NCI-H2196 (cell line): ENCODE measurements around the gene SV2A.
A peak's percentile ranks its signal among the peaks of the same experiment; 100 is the strongest.
"Not testable (repeated sequence)": the region's sequence is repeated elsewhere in the genome, so short reads cannot be mapped to it uniquely, and the experiment has no call there.

Experiments
- DNase-seq: peaks from one replicate; lab custom pipeline; 2025; ENCODE audit not compliant: unreplicated experiment; lab: John Stamatoyannopoulos, UW

SV2A gene, protein sequence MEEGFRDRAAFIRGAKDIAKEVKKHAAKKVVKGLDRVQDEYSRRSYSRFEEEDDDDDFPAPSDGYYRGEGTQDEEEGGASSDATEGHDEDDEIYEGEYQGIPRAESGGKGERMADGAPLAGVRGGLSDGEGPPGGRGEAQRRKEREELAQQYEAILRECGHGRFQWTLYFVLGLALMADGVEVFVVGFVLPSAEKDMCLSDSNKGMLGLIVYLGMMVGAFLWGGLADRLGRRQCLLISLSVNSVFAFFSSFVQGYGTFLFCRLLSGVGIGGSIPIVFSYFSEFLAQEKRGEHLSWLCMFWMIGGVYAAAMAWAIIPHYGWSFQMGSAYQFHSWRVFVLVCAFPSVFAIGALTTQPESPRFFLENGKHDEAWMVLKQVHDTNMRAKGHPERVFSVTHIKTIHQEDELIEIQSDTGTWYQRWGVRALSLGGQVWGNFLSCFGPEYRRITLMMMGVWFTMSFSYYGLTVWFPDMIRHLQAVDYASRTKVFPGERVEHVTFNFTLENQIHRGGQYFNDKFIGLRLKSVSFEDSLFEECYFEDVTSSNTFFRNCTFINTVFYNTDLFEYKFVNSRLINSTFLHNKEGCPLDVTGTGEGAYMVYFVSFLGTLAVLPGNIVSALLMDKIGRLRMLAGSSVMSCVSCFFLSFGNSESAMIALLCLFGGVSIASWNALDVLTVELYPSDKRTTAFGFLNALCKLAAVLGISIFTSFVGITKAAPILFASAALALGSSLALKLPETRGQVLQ

DNA sequence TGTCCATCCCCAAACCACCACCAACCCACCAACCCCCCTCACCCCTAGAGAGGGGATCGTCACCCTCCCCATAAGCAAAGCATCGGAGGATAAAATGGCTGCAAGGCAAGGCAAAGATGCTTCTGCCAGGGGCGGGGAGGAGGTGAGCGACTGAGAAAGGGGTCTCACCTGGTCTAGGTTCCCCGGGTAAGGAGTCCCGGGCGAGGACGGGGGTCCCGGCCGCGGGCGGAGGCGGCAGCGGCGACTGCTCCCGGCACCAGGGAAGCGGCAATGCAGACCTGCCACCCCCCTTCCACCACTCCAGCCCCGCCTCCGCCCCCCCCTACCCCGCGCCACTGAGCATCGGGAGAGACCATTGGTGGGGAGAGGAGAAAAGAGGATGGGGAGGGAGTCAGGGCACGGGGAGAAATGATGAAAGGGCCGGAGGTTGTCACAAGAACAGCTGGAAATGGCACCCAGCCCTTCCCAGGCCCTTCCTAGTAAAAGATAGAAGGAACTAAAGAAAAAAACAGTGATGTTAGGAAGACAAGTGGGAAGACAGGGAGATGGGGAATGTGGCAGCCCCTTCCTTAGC lies at the start of gene SV2A:
SV2A (minus strand) TSS at position 274 of the 574 bp plus-strand sequence. CDS start 4,004 bp downstream, outside the sequence.
- peak; percentile 73 for DNase-seq

DNA sequence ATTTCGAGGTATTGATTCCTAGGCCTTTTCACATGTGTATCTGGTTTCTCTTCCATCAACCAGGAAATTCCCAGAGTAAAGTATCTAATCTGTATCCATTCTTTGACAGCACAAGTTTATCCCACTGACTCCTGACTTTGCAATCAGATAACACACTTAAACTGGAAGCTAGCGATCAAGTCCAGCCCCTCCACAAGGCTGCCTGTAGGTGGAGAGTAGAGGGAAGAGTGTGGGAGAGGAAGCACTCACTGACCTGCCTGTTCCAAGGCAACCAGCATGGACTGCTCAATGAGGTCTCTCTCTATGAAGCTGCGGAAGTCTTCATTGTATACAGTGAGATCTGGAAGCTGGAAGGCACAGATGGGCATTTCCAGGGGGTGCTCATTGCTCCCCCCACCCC lies 49.4 kb upstream of the SV2A start:
- no peak for DNase-seq

DNA sequence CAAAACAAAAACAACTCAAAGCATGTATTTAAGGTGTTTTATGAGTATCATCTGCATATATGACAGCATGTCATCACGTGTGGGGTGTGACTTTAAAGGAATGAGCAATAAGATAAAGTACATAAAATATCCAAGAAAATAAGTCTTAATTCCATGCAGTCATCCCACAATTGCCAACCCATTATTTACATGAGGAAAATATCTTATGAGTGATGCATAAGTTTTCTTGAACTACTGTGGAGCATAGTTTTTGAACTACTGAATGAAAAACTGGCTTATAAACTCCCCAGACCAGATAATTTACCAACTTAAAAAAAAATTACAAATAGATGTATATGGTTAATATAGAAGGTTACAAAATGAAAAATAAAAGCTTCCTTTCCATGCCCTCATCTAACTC lies 48.8 kb upstream of the SV2A start:
- no peak for DNase-seq

DNA sequence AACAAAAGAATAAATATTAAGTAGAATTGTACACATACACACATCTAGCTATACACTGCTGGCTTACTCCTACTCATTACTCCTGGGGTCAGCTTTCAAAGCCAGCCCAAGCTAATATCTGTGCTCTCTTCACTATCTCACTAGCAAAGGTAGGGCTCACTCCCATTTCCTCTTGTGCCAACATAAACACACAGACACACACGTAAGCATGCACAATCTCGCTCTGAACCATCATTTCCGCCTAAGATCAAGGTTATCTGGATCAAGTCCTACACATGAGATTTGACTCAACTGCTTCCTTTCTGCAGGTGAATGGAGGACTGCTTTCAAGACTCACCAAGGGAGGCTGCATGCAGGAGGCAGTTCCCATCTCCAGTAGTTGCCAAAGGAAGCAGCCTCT lies 47.8 kb upstream of the SV2A start:
- no peak for DNase-seq

DNA sequence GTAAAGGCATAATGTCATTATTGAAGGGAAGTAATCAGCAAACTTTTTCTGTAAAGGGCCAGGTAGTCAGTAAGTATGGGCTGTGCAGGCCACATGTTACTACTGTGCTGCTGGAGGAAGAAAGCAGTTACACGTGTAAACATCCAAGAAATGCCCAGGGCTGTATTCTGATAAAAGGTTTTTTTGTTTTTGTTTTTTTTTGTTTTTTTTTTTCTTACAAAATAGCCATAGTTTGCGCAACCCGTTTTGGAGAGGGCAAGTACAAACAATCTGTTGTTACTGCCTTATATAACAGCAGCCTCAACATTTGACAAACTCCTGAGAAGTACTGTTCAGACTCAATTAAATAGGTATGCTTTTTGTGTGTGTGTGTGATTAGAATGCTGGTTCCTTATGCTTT lies 45.7 kb upstream of the SV2A start:
- DNase-seq = no peak

DNA sequence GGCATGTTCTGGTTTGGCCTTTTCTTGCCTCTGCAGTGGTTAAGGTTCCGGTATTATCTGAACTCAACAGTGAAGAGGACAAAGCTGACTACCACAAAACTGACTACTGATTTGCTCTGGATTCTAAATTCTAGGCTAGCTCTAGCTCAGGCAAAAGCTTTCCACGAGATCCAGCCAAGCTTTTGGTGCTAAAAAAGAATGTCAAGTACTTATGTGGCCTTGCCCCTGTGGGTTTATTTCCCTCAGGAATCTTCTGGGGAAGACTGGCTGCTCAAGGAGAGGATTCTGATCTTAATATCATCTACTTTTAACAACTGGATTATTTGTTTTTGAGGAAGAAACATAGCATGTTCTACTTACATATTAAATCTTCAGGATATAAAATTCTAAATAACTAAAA lies 45.1 kb upstream of the SV2A start:
- no peak for DNase-seq

DNA sequence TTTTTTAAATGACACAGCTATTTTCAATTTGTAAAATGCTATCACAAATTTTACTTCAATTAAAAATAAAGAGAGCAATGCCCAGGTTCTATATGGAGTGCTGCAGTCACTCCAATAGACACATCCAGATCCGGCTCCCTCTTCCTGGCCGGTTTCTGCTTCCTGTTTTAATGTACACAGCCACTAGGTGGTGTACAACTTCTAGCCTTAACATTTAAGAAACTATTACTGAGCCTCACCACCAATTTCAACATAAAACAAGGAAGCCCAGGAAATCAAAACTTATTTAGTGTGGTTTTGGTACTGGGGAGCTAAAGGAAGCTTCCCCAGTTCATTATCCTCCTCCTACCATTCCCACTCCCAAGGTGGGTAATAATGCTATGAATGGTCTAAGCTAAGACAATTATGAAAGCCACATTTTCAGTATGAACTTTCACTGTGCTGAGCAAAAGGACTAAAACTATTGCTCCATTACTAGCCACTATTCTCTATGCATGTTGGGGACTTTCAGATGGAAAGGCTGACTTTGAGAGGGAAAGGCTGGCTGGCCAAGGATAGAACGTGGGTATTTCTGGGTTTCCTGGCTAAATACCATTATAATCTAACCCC lies 44.5 kb upstream of the SV2A start:
- peak; percentile 74 for DNase-seq

DNA sequence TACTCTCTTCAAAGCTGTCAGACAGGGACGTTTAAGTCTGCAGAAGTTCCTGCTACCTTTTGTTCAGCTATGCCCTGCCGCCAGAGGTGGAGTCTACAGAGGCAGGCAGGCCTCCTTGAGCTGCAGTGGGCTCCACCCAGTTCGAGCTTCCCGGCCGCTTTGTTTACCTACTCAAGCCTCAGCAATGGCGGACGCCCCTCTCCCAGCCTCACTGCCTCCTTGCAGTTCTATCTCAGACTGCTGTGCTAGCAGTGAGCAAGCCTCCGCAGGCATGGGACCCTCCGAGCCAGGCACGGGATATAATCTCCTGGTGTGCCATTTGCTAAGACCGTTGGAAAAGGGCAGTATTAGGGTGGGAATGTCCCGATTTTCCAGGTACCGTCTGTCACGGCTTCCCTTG lies 39.9 kb upstream of the SV2A start:
- DNase-seq = not testable (repeated sequence)

DNA sequence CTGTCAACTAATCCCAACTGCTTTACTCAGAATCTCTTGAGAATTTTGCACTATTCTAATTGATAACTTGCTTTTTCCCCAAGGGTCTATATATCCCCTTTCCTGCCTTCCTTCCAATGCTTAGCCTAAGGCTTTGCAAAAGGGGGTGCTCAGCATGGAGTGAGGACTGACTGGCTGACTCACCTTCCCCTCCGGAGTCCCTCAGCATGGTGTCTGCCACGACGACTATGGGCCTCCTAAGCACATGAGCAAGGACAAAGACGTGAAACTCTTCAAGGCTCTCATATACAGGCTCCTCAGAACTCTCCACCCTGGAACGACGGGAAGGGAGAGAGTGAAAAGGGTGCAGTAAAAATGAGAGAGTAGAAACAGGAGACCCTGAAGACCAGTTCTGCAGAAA lies 32.3 kb upstream of the SV2A start:
- DNase-seq = no peak

DNA sequence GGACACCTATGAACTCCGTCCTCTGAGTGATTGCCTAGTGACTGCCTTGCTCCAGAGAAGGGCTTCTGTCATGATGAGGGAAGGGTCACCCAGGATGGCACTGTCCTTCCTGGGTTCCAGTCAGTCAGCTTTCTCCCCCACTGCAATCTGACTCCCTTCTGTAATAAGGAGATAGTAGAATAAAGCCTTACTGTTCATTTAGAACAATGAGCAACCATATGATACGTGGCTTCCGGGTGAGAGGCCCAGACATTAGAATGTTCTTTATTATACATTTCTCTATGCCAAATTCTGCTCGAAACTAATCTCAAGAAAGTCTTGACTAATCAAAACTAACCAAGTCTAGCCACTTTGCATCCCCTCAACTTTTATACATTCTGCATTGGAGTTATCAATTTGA lies 27.6 kb upstream of the SV2A start:
- DNase-seq = no peak

DNA sequence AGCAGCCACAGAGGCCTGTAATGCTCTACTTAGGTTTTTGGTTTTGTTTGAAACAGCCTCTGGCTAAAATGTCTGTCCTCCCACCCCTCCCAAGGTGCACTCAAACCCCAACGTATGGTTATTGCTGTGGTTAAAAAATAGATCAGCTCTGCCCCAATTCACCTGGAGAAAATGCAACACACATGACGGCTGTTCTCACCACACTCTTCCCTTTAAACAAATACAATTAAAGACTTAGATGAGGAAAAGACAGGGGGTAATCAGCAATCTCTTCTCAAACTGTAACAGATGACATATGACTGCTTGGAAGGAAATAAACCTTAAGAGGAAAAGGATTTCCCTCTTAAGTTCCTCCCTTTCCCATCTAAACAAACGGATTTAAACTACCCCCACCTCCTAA lies 25.2 kb upstream of the SV2A start:
- DNase-seq = no peak

DNA sequence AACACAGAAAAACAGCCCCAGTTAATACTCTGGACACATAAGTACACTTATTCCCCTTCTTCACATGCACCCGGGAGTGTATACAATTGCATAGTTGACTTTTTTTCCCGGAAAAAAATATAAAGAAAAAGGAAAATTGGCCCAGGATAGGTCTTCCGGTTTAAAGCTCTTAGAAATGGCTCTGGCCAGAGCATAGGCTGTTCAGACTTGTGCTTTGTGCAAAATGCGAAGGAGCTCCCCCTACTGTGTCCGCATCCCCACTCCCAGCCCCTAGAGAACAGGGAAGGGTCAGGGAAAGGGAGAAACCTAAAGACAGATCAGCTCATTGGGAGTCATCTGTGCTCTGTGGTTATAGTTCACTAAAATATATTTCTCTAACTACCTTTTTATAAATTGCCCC lies 24.6 kb upstream of the SV2A start:
- no peak for DNase-seq

DNA sequence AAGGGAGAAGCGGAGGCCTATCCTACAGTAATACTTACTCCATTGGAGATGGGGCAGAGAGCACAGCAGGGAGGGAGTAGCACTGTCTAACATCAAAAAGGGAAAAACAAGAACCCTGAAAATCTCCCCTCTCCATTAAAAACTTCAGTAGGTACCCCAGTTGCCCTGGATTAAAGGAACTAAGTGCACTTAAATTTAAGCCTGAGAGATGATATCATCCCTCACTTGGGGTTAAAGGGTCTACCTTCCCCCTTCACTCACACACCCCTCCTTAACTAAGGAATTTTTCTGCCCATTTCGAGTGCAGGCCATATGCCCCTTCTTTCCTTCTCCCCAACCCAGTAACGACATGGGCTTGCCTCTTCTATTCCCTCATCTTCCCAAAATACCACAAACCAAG lies 22.8 kb upstream of the SV2A start:
- no peak for DNase-seq

DNA sequence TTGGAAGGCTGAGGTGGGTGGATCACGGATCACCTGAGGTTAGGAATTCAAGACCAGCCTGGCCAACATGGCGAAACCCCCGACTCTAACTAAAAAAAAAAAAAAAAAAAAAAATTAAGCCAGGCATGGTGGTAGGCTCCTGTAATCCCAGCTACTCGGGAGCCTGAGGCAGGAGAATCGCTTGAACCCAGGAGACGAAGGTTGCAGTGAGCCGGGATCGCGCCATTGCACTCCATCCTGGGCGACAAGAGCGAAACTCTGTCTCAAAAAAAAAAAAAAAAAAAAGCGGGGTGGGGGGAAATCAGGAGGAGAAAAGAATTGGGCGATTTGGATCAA lies 21.0 kb upstream of the SV2A start:
- not testable (repeated sequence) for DNase-seq

DNA sequence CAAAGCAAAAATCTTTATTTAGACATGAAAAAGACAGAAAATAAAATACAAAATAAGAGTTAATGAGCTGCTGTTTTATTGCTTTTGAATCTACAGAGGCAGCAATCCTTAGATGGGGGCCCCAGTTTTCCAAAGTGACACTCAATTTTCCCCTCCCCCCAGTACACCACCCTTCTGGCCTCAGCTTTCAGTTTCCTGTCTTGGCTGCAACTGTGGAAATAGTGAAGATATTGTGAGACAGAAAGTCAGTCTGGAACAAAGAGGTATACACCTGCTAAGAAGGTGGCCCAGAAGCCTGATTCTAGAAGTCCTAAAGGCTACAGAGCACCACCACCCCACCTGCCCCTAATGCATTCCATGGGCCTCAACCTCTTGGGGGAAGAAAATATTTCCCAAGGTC lies 20.1 kb upstream of the SV2A start:
- DNase-seq = no peak

DNA sequence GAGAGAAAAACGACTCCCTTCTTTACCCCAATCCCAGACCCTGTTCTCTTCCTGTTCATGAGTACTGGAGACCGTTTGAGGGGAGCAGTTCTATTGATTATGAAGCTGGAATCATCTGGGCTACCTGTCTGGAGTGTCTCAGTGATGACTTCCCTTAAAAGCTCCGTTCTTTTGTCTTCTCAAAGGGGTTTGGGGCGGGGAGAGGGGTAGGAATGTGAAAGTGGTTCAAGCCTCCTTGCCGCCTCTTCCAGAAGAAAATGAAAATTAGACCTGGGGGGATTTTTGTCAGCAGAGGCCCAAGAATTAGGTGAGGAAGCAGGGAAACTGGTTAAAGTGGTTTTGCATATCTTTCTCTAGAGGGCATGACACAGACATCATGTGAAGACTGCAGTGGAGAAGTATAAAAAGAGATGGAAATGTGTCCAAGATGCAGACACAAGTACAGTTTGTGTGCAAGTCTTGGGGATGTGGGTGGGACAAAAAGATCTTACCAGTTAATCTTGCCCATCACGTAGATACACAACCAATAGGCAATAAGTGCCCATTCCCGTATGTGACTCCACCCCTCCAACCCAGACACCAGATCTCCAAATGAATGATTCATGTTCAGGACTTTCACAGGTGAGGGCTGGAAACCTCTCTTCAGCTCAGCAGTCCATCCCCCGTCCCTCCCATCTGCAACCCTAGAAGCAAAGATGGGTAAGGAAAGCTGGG lies 19.5 kb upstream of the SV2A start:
- DNase-seq = peak; percentile 46

DNA sequence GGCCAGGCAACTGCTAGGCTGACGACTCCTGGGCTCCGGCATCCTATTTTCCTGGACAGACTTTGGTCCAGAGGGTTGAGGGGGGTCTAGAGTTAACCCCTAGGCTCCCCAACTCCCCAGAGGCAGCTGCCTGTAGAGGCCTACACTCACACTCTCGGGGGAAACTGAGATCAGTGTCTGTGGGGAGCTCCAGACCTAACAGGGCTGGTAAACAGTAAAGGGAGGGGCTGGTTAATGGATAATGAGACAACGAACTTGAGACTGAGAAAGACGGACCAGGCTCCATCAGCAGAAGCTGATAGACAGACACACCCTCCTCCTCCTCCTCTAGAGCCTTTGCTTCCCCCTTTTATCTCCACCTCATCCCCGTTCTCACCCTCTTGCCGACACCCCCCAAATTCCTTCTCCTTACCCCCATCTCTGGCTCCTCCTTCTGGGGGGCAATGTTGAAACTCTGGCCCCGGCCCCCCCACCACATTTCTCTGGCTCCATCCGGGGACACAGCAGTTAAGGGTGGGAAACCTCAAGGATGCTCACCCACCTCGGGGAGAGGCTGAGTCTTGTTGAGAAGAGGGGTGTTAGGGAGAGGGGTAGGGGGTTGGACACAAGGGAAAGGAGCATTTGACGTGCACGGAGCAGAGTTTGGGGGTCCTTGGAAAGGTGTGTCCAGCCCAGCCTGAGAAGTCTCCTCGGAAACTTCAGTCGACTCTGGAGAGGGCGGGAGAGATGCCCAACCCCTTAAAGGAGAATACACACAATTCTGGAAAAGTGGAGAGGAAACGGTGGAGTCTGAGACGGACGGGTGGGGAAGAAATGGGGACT lies 18.7 kb upstream of the SV2A start, which contains the start of gene MTMR11:
MTMR11 (minus strand) TSS at position 710 of the 822 bp plus-strand sequence; CDS start at position 478, 232 bp downstream.
- no peak for DNase-seq

DNA sequence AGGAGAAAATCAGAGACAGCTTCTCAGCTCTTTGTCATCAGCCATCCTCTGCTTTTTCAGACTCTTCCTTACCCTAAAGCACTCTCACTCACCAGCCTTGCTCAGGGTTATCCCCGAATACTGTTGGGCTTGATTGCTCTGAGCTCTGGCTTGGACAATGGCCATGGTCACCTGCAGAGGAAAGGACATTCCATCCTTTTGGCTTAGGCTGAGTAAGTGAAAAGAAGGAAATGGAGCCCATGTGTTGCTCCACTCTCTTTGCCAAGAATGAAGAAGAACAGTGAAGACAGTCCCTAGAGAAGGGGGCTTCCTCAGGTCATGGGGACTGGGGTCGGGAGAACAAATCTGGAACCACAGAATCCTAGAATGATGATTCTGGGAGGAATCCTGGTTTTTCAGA lies 16.7 kb upstream of the SV2A start:
- DNase-seq = no peak

DNA sequence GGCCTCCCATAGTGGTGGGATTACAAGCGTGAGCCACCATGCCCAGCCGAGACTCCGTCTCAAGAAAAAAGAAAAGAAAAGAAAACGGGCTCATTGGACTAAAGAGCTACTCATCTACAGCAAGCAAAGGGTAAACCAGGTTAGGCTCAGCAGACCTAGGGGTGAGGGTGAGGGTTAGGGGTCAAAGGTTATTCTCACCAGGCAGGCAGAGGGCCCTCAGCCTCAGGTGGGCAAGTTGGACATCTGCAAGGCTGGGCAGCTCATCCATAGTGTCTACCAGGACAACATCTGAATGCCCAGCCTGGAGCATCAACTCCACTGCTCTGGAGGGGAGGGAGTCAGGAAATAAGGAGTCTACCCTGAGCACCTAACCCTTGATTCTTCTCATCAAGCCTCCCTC lies 15.6 kb upstream of the SV2A start:
- no peak for DNase-seq

DNA sequence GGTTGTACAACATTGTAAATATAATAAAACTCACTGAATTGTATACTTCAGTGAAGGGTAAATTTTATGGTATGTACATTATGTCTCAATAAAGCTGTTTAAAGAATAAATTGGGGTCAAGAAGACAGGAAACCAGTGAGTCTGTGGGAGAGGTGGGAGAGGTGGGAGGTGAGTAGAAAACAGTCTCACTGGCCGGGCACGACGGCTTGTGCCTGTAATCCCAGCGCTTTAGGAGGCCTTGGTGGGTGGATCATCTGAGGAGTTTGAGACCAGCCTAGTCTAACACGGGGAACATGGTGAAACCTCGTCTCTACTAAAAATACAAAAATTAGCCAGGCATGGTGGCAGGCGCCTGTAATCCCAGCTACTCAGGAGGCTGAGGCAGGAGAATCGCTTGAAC lies 14.8 kb upstream of the SV2A start:
- no peak for DNase-seq
